ENCODE measurements around the gene RCAN2.

Gene RCAN2

GRCh38 chr6:46491628-46492547, 639 bp upstream of the RCAN2 start:
- peak; percentile 64 for DNase-seq

- DNase-seq, result no peak
Measured at GRCh38 chr6:46490425-46491200, 636 bp downstream of the RCAN2 start.

GRCh38 chr6:46486181-46486580, 5.1 kb downstream of the RCAN2 start:
- no peak for DNase-seq

- DNase-seq, result no peak
Measured at GRCh38 chr6:46484081-46484820, 7.0 kb downstream of the RCAN2 start.

DNA sequence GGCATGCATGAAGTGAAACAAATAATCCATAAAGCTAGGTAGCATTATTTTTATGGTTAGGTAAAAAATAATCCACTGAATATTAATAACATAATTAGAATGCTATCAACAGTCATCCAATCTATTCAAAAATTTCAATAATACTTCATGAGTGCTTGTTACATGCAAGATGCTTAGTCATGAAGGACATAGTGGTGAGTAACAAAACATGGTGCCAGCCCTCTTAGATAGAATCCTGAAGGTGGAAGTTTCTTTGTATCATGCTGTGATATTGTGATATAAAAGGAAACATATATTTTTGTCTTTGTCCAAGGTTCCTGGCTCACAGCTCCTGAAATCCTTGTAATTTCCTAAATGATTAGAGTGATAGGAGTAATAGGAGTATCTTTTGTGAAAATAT, 14.9 kb downstream of the RCAN2 start:
- no peak for DNase-seq

DNA sequence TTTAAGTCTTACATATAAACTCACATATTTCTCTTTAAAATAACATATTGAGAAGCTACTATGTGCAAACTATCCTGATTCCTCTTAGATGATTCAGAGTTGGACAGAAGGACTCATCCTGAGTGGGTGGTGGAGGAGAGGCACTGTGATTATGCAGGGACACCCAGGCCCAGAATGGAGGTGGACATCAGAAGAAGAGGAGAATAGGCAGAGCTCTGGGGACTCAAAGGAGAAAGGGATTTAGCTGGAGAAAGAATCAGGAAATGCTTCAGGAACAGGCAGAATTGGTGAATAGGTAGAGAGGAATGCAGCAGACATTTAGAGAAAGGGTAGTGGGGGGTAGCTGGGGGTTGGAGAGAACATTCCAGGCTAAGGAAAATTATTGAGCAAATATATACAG, 17.4 kb downstream of the RCAN2 start:
- no peak for DNase-seq

GRCh38 chr6:46472243-46472642, 19.0 kb downstream of the RCAN2 start:
- DNase-seq, result no peak

GRCh38 chr6:46469021-46469420, 22.2 kb downstream of the RCAN2 start:
- DNase-seq, result no peak

- DNase-seq, result no peak
Measured at GRCh38 chr6:46468403-46469010, 22.7 kb downstream of the RCAN2 start.

GRCh38 chr6:46466570-46466969, 24.7 kb downstream of the RCAN2 start:
- no peak for DNase-seq

DNA sequence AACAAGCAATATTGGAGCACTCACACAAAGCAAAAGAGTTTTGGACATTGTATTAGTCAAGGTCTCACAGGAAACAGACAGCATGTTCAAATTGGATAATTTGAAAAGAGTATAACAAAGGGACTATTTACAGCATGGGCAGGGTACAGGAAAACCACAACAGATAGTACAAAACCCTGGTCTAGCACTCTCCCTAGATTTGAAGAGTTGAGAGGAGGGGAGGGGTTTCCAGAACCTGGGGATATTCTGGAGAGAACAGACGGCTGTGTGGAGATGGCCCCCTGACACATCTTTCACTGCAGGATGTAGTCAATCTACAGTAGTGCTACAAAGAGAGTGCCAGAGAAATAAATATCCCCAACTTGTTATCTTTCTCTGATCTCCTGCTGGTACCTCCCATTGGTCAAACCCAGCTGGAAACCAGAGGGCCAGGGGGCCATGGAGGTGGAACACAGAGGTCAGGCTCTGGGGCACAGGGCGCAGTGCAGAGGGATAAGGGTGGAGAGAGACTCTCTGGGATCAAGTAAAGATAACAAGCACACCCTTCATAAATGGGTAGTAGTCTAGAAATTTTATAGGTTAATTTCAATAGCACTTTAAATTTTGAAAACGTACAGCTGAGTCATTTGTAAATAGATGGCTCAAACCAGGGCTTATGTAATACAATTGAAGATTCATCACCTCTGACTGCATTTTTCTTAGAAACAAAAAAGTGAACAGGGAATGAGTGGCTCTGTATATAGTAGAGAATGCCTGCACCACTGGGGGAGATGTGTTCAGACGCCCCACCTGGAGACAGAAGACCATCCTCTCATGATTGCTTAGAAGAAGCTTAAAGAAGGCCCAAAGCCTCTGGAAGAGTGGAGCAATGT, 25.7 kb downstream of the RCAN2 start:
- DNase-seq, result no peak

- no peak for DNase-seq
Measured at GRCh38 chr6:46456297-46456696, 35.0 kb downstream of the RCAN2 start.

DNA sequence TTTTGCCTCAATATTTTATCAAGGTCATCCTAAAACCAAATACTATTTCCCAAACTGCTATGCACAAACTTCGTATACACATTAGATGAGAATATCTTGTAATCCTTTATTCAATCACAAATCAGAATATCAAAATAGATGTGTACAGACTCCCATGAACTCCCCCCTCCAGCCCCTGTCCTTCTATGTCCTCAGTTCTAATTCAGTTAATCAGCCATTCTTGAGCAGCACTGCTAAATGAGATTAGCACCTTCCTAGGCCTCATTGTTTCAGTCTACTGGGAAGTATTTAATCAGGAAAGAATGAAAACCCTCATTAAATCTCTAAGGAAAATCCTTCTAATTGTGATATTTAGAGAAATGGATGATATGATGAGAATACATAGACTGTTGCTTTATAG, 36.6 kb downstream of the RCAN2 start:
- DNase-seq, result no peak

GRCh38 chr6:46453741-46454316, 37.4 kb downstream of the RCAN2 start:
- no peak for DNase-seq

- no peak for DNase-seq
Measured at GRCh38 chr6:46453216-46453615, 38.0 kb downstream of the RCAN2 start.

GRCh38 chr6:46452312-46452917, 38.8 kb downstream of the RCAN2 start:
- no peak for DNase-seq

DNA sequence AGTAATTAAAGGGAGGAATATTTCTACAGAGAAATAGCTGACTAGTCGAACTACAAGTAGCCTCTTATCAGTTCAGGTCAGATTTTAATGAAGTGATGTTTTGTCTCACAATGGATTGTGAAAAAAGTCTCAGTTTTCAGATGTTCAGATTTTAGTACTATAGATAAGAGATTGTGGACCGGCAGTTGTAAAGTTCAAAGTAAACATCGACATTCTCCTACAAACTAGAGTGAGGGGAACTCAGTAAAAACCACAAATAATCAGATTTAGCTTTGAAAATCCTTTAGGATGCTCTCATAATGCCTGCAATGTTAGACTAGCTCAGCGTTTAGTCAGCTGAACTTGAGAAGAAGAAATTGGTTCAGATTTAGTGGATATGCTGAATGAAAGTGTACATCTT, 39.9 kb downstream of the RCAN2 start:
- DNase-seq, result no peak

DNA sequence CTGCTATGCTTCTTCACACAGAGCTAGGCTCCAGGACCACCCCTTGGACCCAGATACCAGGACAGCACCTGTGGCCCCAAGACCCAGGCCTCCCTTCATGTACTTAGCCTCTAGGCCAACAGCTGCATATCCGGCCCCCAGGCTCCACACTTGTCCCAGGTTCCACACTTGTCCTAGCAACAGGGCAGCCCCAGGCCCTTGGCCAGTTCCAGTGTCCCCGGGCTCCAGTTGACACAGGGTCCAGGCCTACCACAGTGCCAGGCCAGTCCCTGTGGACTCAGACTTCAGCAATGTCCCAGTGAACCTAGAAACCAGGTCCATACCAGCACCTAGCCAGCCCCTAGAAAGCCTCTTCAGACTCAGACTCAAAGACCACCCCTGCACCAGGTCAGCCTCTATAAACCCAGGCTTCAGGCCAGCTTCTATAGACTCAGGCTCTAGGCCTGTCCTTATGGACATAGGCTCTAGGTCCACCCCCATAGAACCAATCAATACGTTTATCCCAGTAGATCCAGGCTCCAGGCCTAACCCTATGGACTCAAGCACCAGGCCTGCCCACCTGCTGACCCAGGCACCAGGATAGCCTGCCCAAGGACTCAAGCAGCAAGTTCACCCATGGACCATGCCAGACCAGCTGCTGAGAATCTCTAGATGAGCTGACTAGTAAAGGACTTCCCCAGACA, 46.3 kb downstream of the RCAN2 start:
- DNase-seq, result no peak

DNA sequence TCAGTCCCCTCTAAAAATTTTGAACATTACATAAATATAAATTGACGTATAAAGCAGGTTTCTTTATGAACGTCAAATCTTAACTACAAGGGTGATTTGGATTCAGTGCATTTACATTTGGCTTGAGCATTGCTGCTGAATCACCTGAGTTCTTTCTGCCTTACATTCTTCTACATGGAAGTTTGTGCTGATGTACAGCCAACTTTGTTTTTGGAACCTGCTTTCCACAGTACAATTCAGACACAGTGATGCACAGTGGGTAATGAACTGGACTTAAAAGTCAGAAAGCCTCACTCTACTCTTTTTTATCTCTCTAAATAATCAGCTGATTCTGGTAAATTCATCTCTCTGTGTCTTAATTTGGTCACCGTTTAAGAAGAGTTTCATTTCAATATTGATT, 47.6 kb downstream of the RCAN2 start:
- DNase-seq, result no peak

- DNase-seq, result no peak
Measured at GRCh38 chr6:46440641-46441040, 50.6 kb downstream of the RCAN2 start.

DNA sequence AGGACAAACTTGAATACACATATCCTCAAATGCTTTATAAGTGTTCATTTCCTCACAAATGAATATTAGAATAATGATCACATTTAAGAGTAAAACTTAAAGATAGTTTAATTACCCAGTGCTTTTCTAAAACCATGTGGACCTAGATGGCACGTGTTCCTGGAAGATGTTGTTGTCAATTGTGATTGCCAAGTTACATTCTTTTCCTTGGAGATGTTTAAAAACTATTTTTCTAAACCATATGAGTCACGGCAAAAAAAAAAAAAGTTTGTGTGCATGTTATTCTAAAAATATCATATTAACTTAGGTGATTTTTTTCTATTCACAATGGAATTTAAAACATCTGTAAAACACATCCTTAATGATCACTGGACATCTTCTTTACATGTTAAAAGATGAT, 51.1 kb downstream of the RCAN2 start:
- no peak for DNase-seq

Data from activated CD8-positive, alpha-beta memory T cell treated with anti-CD3 and anti-CD28 coated beads for 24 hours (primary cell).